Measurements from ENCODE around the gene TEX36.

GRCh38 chr10:125709553-125710474, 26.9 kb upstream of the TEX36 start:
- TF ChIP-seq JUND (IDR thresholded peaks at IDR 0.05) (no peak), POLR2AphosphoS5 (IDR thresholded peaks at IDR 0.05; ENCODE audit: low read depth, low read length) (no peak), RXRA (IDR thresholded peaks at IDR 0.05; ENCODE audit: borderline replicate concordance, low read depth) (no peak), REST (IDR thresholded peaks at IDR 0.05; ENCODE audit: low read depth, low read length) (no peak), CTCF (IDR thresholded peaks at IDR 0.05) (no peak)
